Neuronal stem cell (in vitro differentiated cells): ENCODE data around the gene TRAF3.

ENCODE experiments used
- DNase-seq: peaks from one replicate; pipeline ENCODE4 v3.0.0-alpha.2; 2013; ENCODE audit warnings: low spot score
- H2AFZ ChIP-seq: one replicate; pipeline ENCODE4 v1.6.1; 2013; ENCODE audit warnings: mild to moderate bottlenecking, low read length, inconsistent platforms
- H2AK5ac ChIP-seq: 2 replicates; pipeline ENCODE4 v1.6.1; 2013; ENCODE audit warnings: low read depth, mild to moderate bottlenecking, inconsistent platforms, low read length, moderate library complexity, mixed read lengths
- H2BK120ac ChIP-seq: 2 replicates; pipeline ENCODE4 v1.6.1; 2013; ENCODE audit warnings: low read depth, mild to moderate bottlenecking, inconsistent platforms, low read length, moderate library complexity, mixed read lengths
- H2BK12ac ChIP-seq: one replicate; pipeline ENCODE4 v1.6.1; 2013; ENCODE audit warnings: low read length, inconsistent platforms
- H2BK15ac ChIP-seq: 2 replicates; pipeline ENCODE4 v1.6.1; 2013; ENCODE audit warnings: mild to moderate bottlenecking, low read length, inconsistent platforms, mixed read lengths
- H2BK5ac ChIP-seq: one replicate; pipeline ENCODE4 v1.6.1; 2013; ENCODE audit warnings: inconsistent platforms, mild to moderate bottlenecking, low read length, moderate library complexity
- H3K14ac ChIP-seq: one replicate; pipeline ENCODE4 v1.6.1; 2013; ENCODE audit warnings: low read length, inconsistent platforms
- H3K18ac ChIP-seq: 2 replicates; pipeline ENCODE4 v1.6.1; 2013; ENCODE audit warnings: low read length, inconsistent platforms
- H3K23ac ChIP-seq: 2 replicates; pipeline ENCODE4 v1.6.1; 2013; ENCODE audit warnings: low read depth, mild to moderate bottlenecking, mixed read lengths, low read length, inconsistent platforms; ENCODE audit not compliant: poor library complexity
- H3K27ac ChIP-seq: replicated peaks from 3 replicates; pipeline ENCODE4 v1.5.1; 2013; ENCODE audit warnings: low read length, inconsistent platforms
- H3K27me3 ChIP-seq, 3 experiments: 2 replicates each; pipeline ENCODE4 v1.6.1; 2013; ENCODE audit warnings: low read length in 3 of 3, mild to moderate bottlenecking in 2 of 3, inconsistent platforms in 1 of 3, low read depth in 1 of 3, mixed read lengths in 1 of 3, moderate library complexity in 1 of 3; ENCODE audit not compliant: control insufficient read depth in 3 of 3, insufficient read depth in 3 of 3
- H3K36me3 ChIP-seq, 2 donors: replicated peaks in 1 of 2; 2 replicates each; pipeline ENCODE4 v1.6.1; 2013; ENCODE audit warnings: low read length in 2 of 2; ENCODE audit not compliant: control insufficient read depth in 2 of 2, insufficient read depth in 2 of 2
- H3K4ac ChIP-seq: 2 replicates; pipeline ENCODE4 v1.6.1; 2013; ENCODE audit warnings: inconsistent platforms, mild to moderate bottlenecking, low read length, moderate library complexity
- H3K4me1 ChIP-seq, 2 donors: 1 replicate in 1 of 2; 2 replicates in 1 of 2; pipeline ENCODE4 v1.6.1; 2013; ENCODE audit warnings: low read length in 2 of 2, low read depth in 1 of 2; ENCODE audit not compliant: control insufficient read depth in 2 of 2, insufficient read depth in 1 of 2
- H3K4me2 ChIP-seq: one replicate; pipeline ENCODE4 v1.6.1; 2013; ENCODE audit warnings: mild to moderate bottlenecking, low read length, inconsistent platforms; ENCODE audit not compliant: insufficient read depth, poor library complexity, severe bottlenecking
- H3K4me3 ChIP-seq, 2 donors: 2 replicates each; pipeline ENCODE4 v1.5.1; 2013; ENCODE audit warnings: low read length in 2 of 2, mild to moderate bottlenecking in 2 of 2, inconsistent platforms in 1 of 2, moderate library complexity in 1 of 2
- H3K79me1 ChIP-seq: one replicate; pipeline ENCODE4 v1.6.1; 2013; ENCODE audit warnings: low read depth, mild to moderate bottlenecking, inconsistent platforms, low read length, moderate library complexity
- H3K9ac ChIP-seq: one replicate; pipeline ENCODE4 v1.6.1; 2013; ENCODE audit warnings: mild to moderate bottlenecking, low read depth, low read length, inconsistent platforms; ENCODE audit not compliant: poor library complexity
- H3K9me3 ChIP-seq, 2 donors: replicated peaks in 1 of 2; 2 replicates each; pipeline versions ENCODE3 to v1.6.1; 2013; ENCODE audit warnings: low read length in 2 of 2, mild to moderate bottlenecking in 2 of 2, inconsistent platforms in 1 of 2, low read depth in 1 of 2, mixed read lengths in 1 of 2, moderate library complexity in 1 of 2; ENCODE audit not compliant: control insufficient read depth in 2 of 2, insufficient read depth in 1 of 2
- H4K8ac ChIP-seq: one replicate; pipeline ENCODE4 v1.6.1; 2013; ENCODE audit warnings: low read depth, mild to moderate bottlenecking, inconsistent platforms, low read length, moderate library complexity
- H4K91ac ChIP-seq: one replicate; pipeline ENCODE4 v1.6.1; 2013; ENCODE audit warnings: low read length, low read depth, mild to moderate bottlenecking, inconsistent platforms; ENCODE audit not compliant: poor library complexity
- WGBS, 2 donors: extraction: QIAGEN DNeasy Blood & Tissue Kit; methylation state at CpG; one replicate each; pipeline ENCODE4 v1.1.7; 2013; ENCODE audit warnings: missing lambda C conversion rate in 2 of 2, mixed read lengths in 1 of 2; ENCODE audit not compliant: insufficient read length in 2 of 2, insufficient replicate concordance in 1 of 2; ENCODE audit errors: extremely low coverage in 2 of 2; 5-methylcytosine and 5-hydroxymethylcytosine counted together

TRAF3 gene

DNA sequence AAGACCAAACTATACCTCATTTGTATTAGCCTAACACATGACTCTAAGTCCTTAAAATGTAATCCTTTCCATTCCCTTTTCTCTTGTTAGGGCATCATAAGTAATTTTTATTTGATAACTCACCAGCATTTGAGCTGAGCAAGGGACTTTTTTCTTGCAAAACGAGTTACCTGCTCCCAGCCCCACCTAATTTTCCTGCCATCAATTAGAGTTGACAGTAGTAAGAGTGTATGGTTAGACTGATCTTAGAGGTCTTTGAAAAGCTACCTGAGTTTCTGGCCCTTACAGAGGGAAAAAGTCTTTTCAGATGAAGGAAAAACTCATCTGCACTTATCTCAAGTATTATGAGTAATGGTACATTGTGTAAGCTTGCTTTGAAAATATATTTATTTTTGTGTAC lies 111.5 kb downstream of the TRAF3 start:
- H3K9me3 ChIP-seq: peaks cover 0 to 2% of the 10 kb centered on the region in 2 donors
- no peak overlapping the region for H2BK15ac ChIP-seq
- no peak overlapping the region for H4K8ac ChIP-seq
- H3K9ac ChIP-seq: no peak overlapping the region
- peaks cover 0 to 3% of the 10 kb centered on the region in 2 donors for H3K4me1 ChIP-seq
- no peak overlapping the region for H2BK5ac ChIP-seq
- no CpG with 5 or more reads among the region's 1 CpG for WGBS, 2 donors
- no peak overlapping the region for H3K4me3 ChIP-seq
- H4K91ac ChIP-seq: no peak overlapping the region
- H3K36me3 ChIP-seq: peaks cover 8 to 81% of the 10 kb centered on the region in 2 donors
- no peak overlapping the region for H3K27ac ChIP-seq
- H3K23ac ChIP-seq: no peak overlapping the region
- DNase-seq: no peak
- H3K18ac ChIP-seq: no peak overlapping the region
- no peak overlapping the region for H3K4me2 ChIP-seq
- no peak overlapping the region for H3K14ac ChIP-seq
- no peak overlapping the region for H3K4ac ChIP-seq
- H3K79me1 ChIP-seq: peaks cover 2% of the 10 kb centered on the region
- H2AK5ac ChIP-seq: no peak overlapping the region
- no peak overlapping the region for H2BK12ac ChIP-seq
- H3K27me3 ChIP-seq: no peaks in the 10 kb centered on the region
- H2AFZ ChIP-seq: no peak overlapping the region
- H2BK120ac ChIP-seq: no peak overlapping the region

DNA sequence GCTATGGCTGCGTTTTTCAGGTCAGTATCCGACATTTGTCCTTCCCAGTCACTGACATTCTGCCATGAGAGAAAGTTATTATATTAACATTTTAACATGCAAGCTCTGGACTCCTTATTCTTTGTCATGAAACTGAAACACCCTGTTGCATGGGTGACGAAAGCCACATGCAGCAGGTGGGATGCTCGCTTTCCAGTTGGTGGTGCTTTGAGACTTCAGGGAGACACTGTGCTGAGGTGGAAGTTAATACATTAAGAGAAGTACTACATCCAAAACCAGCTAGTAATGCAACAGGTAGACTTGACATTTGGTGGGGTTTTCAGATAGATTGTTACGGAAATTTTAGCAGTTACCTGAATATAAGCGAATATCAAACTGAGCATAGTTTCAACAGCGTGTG lies 112.4 kb downstream of the TRAF3 start:
- WGBS, 2 donors: no CpG with 5 or more reads among the region's 7 CpGs

DNA sequence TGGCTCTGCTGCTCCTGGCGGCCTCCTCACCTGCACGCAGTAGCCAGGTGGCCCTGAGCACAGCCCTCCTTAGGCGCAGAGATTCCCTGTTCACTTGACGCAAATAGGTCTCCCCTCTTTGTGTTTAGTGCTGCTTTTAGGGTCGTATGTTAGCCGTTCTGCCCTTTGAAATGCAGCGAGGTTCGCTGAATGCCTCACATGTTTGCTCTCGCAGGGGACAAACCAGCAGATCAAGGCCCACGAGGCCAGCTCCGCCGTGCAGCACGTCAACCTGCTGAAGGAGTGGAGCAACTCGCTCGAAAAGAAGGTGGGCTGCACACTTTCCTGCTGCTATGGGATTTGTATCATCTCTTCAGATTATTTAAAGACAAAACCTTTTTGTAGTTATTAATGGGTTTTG lies 113.9 kb downstream of the TRAF3 start:
- Histone ChIP-seq H2BK15ac (no peak overlapping the region), H3K4me3 (no peak overlapping the region), H3K4ac (no peak overlapping the region), H3K9me3 (peaks cover 0 to 2% of the 10 kb centered on the region in 2 donors), H2AFZ (no peak overlapping the region), H3K4me2 (no peak overlapping the region), H2BK120ac (no peak overlapping the region), H3K18ac (no peak overlapping the region), H3K4me1 (peaks cover 0 to 3% of the 10 kb centered on the region in 2 donors), H3K23ac (no peak overlapping the region), H3K79me1 (peaks cover 2% of the 10 kb centered on the region), H2AK5ac (no peak overlapping the region), H3K14ac (no peak overlapping the region), H4K8ac (no peak overlapping the region), H3K36me3 (peaks cover 7 to 73% of the 10 kb centered on the region in 2 donors), H2BK5ac (no peak overlapping the region), H2BK12ac (no peak overlapping the region), H4K91ac (no peak overlapping the region), H3K27me3 (no peaks in the 10 kb centered on the region), H3K27ac (no peak overlapping the region), H3K9ac (no peak overlapping the region)
- no peak for DNase-seq
- WGBS, 2 donors: no CpG with 5 or more reads among the region's 15 CpGs

More for the DNA sequence above, 112.4 kb downstream of the TRAF3 start:
- H2AK5ac ChIP-seq: no peak overlapping the region
- H3K27ac ChIP-seq: no peak overlapping the region
- no peak overlapping the region for H2BK15ac ChIP-seq
- H3K14ac ChIP-seq: no peak overlapping the region
- H3K27me3 ChIP-seq: no peaks in the 10 kb centered on the region
- no peak overlapping the region for H4K8ac ChIP-seq
- no peak overlapping the region for H3K4ac ChIP-seq
- H3K9ac ChIP-seq: no peak overlapping the region
- H2BK120ac ChIP-seq: no peak overlapping the region
- peaks cover 8 to 77% of the 10 kb centered on the region in 2 donors for H3K36me3 ChIP-seq
- H3K4me2 ChIP-seq: no peak overlapping the region
- no peak overlapping the region for H3K23ac ChIP-seq
- no peak for DNase-seq
- peaks cover 2% of the 10 kb centered on the region for H3K79me1 ChIP-seq
- H3K4me3 ChIP-seq: no peak overlapping the region
- no peak overlapping the region for H2BK5ac ChIP-seq
- H2AFZ ChIP-seq: no peak overlapping the region
- H4K91ac ChIP-seq: no peak overlapping the region
- peaks cover 0 to 3% of the 10 kb centered on the region in 2 donors for H3K4me1 ChIP-seq
- no peak overlapping the region for H3K18ac ChIP-seq
- peaks cover 0 to 2% of the 10 kb centered on the region in 2 donors for H3K9me3 ChIP-seq
- H2BK12ac ChIP-seq: no peak overlapping the region

DNA sequence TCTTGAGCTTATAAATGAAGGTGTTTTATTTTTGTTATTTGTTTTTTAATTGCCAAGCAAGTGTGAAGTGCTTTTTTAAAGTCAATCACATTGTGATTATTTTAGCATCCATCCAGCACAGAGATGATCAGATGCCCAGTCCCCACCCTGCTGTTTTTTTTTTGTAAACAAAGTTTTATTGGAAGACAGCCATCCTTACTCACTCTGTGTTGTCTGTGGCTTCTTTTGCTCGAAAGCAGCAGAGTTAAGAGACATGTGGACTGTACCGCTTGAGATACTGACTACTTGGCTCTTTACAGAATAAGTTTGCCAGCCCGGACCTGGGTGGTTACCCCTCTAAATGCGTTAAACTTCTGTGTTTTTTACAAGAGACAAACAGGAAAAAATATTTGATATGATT lies 114.3 kb downstream of the TRAF3 start:
- Histone ChIP-seq H3K18ac (no peak overlapping the region), H2AK5ac (no peak overlapping the region), H3K4me1 (peaks cover 0 to 3% of the 10 kb centered on the region in 2 donors), H2AFZ (no peak overlapping the region), H4K8ac (no peak overlapping the region), H3K4ac (no peak overlapping the region), H2BK120ac (no peak overlapping the region), H2BK15ac (no peak overlapping the region), H3K9ac (no peak overlapping the region), H3K14ac (no peak overlapping the region), H3K4me2 (no peak overlapping the region), H3K27me3 (no peaks in the 10 kb centered on the region), H3K4me3 (no peak overlapping the region), H4K91ac (no peak overlapping the region), H3K23ac (no peak overlapping the region), H2BK5ac (no peak overlapping the region), H3K36me3 (peaks cover 7 to 71% of the 10 kb centered on the region in 2 donors), H3K9me3 (peaks cover 0 to 2% of the 10 kb centered on the region in 2 donors), H2BK12ac (no peak overlapping the region), H3K27ac (no peak overlapping the region), H3K79me1 (peaks cover 2% of the 10 kb centered on the region)
- DNase-seq: no peak
- no CpG with 5 or more reads among the region's 4 CpGs for WGBS, 2 donors
